Endothelial cell of umbilical vein (primary cell): Measurements from ENCODE around the gene SPTLC2.
A peak's percentile ranks its signal among the peaks of the same experiment; 100 is the strongest.

Source experiments
- CTCF ChIP-seq, 2 donors: IDR thresholded peaks; 1 replicate in 1 of 2; 2 replicates in 1 of 2; pipeline ENCODE4 v1.5.1; 2011; ENCODE audit warnings: low read length in 2 of 2, mild to moderate bottlenecking in 2 of 2, moderate library complexity in 2 of 2, control low read depth in 1 of 2, inconsistent platforms in 1 of 2, low read depth in 1 of 2; ENCODE audit not compliant: insufficient read depth in 1 of 2; ENCODE audit errors: extremely low read depth in 1 of 2
- EZH2 ChIP-seq: IDR thresholded peaks from 2 replicates; pipeline ENCODE4 v1.6.1; 2012; ENCODE audit warnings: borderline replicate concordance, low read depth, mild to moderate bottlenecking, moderate library complexity, low read length, inconsistent platforms; ENCODE audit not compliant: severe bottlenecking
- FOS ChIP-seq: IDR thresholded peaks from 2 replicates; pipeline ENCODE4 v1.6.1; 2011; ENCODE audit warnings: mild to moderate bottlenecking, low read length, moderate library complexity, borderline replicate concordance; ENCODE audit not compliant: insufficient read depth
- GATA2 ChIP-seq: IDR thresholded peaks from 2 replicates; pipeline ENCODE4 v1.7.0; 2011; ENCODE audit warnings: low read depth, mild to moderate bottlenecking, moderate library complexity, mixed read lengths, low read length; ENCODE audit not compliant: insufficient read length, insufficient read depth
- JUN ChIP-seq: IDR thresholded peaks from 2 replicates; pipeline ENCODE4 v1.6.1; 2011; ENCODE audit warnings: borderline replicate concordance, low read depth; ENCODE audit not compliant: insufficient read length, insufficient read depth
- MAX ChIP-seq: IDR thresholded peaks from 2 replicates; pipeline ENCODE4 v1.6.1; 2011; ENCODE audit not compliant: insufficient read depth, insufficient read length
- MYC ChIP-seq: IDR thresholded peaks from one replicate; pipeline ENCODE4 v1.6.1; 2011; ENCODE audit warnings: mild to moderate bottlenecking, low read depth, low read length
- POLR2A ChIP-seq: IDR thresholded peaks from 2 replicates; pipeline ENCODE4 v1.6.1; 2012; ENCODE audit warnings: low read depth, mild to moderate bottlenecking, control low read depth, low read length
- POLR2AphosphoS5 ChIP-seq: IDR thresholded peaks from 2 replicates; pipeline ENCODE4 v1.6.1; 2012; ENCODE audit warnings: low read depth, mild to moderate bottlenecking, control low read depth, low read length, moderate library complexity; ENCODE audit not compliant: insufficient read depth

- peak; percentile 66 for TF ChIP-seq POLR2AphosphoS5
- no peak for TF ChIP-seq CTCF (IDR thresholded peaks at IDR 0.05; ENCODE audit: extremely low read depth in 1 of 2, insufficient read depth in 1 of 2, low read depth in 1 of 2, low read length in 2 of 2)
- TF ChIP-seq MYC: no peak
- no peak for TF ChIP-seq EZH2
- TF ChIP-seq MAX: peak; percentile 5
- TF ChIP-seq GATA2: no peak
- peak; percentile 53 for TF ChIP-seq POLR2A
- no peak for TF ChIP-seq FOS
- no peak for TF ChIP-seq JUN
Measured at GRCh38 chr14:77457522-77458248, 158.8 kb downstream of the SPTLC2 start, which contains the start of the genes AHSA1 and VIPAS39.
